ENCODE measurements around the gene PODXL.

The PODXL gene
- total RNA-seq = 1.9 to 4.4 reads per million in 2 donors

DNA sequence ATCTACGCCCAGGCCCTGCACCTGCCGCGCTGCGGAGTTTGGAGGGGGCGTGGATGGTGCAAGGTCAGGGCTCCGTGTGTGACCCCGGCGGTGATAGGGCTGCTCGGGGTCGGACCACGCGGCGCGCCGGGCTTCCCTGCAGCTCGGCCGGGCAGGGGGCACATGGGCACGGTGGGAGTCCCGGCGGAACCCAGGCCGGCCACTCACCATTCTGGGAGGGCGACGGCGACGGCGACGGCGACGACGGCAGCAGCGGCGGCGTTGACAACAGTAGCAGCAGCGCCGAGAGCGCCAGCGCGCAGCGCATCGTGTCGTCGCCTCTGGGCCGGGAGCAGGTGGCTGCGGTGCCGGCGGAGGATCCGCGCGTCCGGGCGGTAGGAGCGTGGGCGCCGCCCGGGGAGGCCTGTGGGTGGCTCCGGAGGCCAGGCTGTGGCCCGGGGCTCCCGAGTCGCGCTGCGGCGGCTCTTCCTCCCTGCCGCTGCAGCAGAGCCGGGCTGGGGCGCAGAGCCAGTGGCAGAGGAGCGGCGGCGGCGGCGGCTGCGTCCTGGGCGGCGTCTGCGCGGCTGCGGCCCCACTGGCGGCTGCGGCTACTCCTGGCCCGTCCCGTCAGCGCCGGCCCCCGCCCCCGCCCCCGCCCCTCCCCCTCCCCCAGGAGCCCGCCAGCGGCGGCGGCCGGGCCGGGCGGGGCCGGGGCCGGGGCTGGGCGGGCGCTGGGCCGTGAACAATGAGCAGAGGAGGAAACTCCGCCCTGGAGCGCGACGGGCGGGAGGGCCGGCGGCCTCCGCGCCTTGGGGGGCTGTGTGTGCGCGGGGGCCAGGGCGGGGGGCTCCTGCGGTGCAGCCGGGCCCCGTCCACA is at the start of gene PODXL:
TSS of gene PODXL (minus strand) at position 576 of the 856 bp plus-strand sequence. CDS start at position 307, 269 bp downstream.
- peak; percentile 42 for DNase-seq

DNA sequence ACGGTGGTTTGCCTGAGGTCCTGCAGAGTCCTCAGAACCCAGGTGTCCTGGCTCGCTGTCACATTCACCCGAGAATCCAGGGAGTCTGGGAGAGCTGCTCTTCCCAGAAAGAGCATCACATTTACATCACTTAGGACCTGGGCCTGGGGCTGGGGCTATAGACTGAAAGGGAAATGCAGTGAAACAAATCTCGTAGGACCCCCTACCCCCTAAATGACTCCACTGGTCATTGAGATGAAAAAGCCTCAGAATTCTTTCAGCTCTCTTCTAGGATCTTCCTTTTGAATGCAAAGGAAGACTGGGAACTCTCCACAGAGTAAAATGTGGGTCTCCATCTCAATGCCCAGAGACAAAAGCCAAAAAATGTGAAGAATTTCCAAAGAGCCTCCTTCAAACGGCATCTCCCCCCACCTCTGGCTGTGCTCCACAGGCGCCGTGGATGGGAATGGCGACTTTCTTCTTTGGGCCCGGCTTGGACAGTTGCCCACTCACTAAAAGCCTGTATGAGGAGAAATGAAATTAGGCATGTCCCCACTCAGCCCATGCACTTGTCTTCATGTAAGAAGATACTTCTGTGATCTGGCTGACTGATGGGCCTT is 49.0 kb upstream of the PODXL start:
- DNase-seq = no peak

DNA sequence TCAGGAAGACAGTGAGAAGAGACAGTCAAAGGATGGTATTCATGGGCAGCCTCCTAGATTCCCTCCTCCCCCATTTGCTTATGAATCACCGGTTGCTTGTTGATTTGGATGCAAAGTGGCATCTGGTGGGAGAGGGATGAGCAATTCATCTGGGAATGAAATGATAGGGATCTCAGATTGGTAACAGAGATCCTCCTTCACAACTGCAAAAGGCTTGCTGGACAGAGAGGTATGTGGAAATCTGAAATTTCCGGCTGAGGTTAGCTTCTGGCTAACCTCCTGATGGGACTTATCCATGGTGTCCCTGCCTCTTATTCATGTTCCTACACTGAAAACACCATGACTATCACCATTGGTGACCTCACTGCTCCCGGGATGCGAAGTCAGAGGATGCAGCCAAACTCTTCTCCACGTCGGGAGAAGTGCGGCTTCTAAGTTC is 48.4 kb upstream of the PODXL start:
- DNase-seq = no peak

DNA sequence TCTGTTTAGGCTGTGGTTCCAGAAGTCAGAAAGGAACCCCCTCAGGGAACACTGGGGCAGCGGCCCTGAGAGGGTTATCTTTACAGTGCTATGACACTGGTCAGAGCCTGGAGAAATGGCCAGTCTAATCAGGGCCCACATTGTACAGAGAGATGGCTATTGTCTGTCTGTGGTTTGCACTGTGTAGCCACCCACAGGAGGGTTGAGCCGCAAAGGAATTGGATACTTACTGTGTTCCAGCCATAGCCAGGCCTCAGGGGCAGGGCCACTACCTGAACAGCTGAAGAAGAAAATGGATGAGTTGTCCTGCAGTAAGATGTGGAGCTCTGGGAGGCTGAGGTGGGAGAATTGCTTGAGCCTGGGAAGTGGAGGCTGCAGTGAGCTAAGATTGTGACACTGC is 47.5 kb upstream of the PODXL start:
- no peak for DNase-seq

DNA sequence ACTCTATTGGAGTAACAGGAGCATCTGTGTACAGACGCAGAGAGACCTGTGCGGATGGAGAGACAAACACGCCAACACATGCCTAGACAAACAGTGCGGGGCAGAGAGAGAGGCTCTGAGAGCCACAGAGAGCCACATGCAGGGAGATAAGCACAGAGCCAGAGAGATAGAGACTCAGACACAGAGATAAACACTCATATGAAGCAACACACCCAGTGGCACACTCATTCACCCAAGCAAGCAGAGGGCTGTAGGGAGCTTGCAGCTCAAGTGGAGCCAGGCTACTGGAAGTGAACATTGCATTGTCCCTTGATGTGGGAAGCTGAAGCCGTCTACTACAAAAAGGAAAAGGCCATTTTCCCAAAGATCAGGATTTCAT is 46.6 kb upstream of the PODXL start:
- no peak for DNase-seq

DNA sequence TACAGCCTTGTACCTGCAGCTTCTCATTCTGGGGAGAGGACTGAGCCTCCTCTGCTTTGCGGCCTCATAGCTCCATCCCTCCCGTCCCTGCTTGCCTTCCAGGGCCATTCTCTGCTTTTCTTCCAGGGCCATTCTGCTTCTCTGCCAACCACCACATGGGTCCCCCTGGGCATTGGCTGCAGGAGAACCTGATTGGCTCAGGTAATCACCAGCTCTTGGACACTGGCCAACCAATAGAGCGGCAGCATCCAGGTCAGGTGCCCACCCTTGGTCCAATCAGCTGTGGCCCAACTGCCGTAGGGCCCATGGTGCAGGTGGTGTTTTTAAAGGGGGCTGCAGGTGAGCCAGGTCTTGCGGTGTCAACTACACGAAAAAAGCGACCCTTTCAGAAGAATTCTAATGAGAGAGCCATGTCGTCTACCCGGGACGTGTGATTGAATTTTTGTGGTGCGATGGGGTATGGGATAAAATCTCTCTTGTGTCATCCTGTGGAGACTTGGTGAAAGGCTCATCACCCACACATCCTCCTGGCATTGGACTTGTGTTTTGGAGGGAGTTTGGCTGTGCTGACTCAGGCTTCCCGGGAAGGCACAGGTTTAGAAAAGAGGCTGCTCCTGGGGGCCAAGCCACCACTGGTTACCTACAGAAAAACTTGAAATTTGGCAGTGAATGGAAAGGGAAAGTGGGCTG is 46.0 kb upstream of the PODXL start:
- no peak for DNase-seq

DNA sequence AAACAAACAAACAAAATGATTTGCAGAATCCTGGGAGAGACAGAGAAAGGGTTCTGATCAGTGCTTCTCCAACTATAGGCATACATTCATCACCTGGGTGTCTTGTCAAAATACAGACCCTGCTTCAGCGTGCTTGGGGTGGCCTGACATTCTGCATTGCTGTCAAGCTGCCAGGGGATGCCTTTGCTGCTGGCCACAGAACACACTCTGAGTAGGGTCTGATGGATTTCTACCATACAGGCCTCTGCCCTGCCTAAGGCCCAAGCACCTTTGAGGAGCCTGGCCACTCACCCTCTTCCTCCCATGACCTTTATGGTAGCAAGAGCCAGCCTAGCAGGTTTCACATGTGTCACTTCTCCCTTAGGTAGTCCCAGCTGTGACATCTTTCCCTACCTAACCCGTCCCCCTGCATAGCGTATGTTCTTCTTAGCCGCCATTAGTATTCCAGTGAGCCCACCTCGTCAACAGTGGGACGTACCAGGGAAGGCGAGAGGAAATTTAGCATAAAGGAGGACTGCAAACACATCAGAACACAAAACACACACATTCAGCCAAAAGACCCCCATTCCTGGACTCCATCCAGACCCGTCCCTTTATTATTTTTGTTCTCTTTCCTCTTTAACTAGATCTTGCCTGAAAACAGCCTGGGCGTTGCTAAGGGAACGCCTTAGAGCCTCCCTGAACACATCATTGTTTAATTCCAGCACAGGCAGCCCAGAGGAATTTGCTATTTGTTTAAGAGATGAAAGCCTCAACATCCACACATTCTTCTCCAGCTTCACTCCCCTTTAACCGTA is 43.9 kb upstream of the PODXL start:
- no peak for DNase-seq

DNA sequence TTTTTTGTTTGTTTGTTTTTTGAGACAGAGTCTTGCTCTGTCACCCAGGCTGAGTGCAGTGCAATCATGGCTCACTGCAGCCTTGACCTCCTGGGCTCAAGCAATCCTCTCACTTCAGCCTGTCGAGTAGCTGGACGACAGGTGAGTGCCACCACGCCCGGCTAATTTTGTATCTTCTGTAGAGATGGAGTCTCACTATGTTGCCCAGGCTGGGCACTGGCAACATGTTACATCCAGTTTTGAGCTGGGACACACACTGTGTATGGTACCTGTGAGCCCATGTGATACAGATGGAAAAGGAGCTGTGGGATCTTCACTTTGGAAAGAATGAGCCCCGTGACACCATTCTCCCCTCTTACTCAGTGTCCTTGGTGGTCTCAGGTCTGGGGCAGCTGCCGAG is 40.4 kb upstream of the PODXL start:
- no peak for DNase-seq

DNA sequence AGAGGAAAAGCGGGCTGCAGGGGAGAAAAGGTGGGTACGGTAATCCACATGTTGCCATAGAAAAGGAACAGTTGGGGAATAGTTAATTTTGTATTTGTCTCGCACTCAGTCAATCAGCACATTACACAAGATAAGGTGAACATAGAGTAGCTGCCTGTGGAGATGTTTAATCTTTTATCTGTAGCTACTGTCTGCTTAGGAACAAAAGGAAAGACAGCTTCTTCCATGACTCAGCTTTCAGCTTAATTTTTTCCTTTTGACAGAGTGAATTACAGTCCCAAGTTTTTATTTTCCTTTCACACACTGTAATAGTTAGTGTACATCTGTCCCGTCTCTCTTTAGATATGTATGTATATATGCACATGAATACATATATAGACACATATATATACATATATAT is 39.3 kb upstream of the PODXL start:
- no peak for DNase-seq

DNA sequence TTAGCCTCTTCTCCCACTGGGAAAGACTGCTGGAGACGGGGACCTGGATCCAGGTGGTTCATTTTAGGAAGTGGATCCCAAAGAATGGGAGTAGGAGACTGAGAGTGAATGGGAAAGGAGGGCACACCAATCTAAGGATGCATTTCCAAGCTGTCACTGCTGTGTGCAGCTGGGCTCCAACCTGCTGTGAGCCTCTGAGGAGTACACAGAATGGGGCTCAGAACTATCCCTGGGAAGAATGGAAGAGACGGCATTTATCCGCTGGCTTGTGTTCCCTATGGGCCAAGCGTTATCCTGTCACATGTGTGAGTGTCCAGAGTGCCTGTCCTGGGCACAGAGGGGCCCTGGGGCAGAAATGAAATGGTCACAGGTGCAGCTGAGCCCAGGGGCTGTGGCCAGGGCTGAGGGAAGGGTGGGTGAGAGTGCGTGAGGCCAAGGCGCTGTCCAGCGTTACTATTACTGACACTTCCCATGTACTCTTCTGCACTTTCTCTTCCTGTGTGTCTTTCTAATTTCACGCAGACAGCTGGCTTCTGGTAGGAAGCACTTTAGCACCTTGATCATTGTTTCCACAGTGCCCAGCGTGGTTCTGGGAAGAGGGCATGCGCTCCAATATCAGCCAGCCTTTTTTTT is 35.4 kb upstream of the PODXL start:
- no peak for DNase-seq

DNA sequence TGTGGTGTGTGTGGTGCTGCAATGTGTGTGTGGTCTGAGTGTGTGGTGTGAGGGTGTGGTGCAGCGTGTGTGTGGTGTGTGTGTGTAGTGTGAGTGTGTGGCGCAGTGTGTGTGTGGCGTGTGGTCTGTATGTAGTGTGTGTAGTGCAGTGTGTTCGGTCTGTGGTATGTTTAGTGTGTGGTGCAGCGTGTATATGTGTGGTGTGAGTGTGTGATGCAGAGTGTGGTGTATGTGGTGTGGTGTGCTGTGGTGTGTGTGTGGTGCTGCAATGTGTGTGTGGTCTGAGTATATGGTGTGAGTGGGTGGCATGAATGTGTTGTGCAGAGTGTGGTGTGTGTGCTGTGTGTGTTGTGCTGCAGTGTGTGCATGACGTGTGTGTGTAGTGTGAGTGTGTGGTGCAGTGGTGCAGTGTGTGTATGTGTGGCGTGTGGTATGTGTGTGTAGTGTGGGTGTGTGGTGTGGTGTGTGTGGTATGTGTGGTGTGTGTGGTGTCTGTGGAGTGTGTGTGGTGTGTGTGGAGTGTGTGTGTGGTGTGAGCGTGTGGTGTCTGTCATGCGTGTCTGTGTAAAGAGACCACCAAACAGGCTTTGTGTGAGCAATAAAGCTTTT is 31.0 kb upstream of the PODXL start:
- no peak for DNase-seq

DNA sequence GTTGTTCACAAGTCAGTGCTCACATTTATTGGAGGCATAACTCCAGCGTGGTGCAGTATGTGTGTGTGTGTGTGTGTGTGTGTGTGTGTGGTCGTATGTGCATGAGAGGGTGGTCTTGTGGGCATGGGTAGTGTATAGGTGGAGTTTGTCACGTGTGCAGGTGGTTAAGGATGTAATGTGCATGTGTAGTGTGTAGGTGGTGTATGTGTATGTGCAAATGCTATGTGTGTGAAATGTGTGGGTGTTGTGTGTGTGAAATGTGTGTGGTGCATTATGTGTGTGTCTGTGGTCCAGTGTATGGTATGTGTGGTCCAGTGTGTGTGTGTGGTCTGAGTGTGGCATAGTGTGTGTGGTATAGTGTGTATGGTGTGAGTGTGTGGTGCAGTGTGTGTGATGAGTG is 30.3 kb upstream of the PODXL start:
- no peak for DNase-seq

DNA sequence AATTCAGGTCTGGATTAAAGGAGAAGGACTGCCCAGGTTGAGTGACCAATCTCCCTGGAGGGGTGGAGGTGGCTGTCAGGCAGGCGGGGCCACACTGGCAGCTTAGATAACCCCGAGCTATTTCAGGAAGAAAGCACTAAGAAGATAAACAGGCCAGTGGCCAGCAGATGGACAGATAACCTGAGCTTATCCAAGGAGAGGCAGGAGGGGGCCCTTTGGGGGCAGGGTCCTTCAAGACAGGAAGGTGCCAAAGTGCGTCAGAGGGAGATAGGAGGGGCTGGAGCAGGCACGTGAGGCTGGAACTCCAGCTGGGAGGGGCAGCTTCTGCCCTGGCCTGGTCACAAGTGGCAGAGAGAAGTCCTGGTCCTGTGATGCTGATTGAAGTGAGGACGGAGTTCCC is 29.8 kb upstream of the PODXL start:
- no peak for DNase-seq

DNA sequence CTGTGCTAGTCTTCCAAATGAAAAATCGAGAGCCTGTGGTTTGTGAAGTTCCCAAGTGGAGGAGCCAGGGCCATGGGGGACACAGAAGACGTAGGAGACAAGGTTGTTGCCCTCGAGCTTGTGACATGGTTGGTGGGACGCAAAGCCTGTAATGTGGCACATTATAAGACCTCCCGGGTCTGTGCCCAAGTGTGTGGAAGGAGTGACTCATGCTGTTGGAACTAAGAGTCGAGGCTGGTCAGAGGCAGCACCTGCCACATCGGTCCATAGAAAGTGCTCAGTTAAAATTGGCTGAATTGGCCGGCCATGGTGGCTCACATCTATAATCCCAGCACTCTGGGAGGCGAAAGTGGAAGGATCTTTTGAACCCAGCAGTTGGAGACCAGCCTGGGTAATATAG is 27.0 kb upstream of the PODXL start:
- no peak for DNase-seq

DNA sequence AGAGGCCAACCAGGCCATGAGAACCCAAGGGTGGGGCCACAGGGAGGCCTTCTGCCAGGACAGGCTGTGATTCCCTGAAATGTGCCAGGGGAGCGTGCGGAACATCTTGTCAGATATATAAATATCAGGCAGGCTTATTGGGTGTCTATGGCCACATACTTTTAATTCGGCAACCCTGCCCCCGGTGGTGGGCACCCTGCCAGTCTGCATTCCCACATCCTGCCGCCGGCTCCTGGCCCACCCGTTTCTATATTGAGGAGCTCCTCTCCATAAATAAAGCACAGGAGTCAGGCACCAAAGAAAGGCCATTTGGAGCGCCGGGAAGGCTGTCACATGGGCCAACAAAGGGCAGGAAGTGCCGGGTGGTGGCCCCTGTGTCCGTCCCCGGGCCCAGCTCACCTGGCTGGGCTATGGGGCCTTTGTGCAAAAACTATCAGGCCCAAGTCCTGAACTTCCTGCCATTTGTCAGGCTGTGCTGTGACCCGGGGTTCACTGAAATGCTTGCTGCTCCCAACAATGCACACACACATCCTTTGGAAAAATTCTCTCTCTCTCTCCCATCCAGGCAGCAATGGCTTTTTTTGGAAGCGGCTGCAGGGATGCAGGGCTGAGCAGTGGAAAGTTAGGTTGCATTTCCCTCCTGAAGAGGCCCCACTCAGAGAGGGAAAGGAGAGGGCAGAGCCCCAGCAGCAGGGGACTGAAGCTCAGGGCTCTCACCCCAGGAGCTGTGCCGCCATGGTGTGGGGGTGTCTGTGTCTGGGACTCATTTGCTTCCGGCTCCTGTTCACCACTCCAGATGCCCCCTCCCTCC is 25.0 kb upstream of the PODXL start:
- DNase-seq = no peak

DNA sequence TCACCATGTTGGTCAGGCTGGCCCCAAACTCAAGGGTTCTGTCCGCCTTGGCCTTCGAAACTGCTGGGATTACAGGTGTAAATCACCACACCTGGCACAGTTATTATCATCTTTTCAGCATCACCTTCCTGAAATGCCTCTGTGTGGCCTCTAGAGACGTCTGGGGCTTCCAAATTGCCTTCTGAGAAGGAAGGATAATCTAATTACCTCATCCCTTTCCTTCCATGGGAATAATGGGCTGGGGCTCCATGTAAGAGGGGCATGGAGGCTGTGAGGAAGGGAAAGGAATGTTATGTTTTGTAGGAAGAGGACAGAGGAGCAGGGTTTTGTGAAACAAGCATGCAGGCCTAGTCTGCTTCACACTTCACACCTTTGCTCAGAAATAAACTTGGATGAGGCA is 22.2 kb upstream of the PODXL start:
- no peak for DNase-seq

DNA sequence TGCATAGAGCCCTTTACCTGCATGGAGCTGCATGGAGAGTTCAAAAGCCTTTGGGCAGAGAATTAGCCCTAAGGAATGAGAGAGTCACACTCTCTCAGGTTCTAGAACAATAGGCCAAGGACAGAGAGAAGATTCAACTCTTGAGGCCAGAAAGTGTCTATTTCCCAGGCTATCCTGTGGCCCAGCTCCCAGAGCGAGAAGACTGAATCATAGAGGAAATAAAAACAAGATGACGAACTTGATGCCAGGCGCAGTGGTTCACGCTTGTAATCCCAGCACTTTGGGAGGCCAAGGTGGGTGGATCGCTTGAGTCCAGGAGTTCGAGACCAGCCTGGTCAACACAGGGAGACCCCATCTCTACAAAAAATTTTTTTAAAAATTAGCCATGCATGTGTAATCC is 18.3 kb upstream of the PODXL start:
- no peak for DNase-seq

DNA sequence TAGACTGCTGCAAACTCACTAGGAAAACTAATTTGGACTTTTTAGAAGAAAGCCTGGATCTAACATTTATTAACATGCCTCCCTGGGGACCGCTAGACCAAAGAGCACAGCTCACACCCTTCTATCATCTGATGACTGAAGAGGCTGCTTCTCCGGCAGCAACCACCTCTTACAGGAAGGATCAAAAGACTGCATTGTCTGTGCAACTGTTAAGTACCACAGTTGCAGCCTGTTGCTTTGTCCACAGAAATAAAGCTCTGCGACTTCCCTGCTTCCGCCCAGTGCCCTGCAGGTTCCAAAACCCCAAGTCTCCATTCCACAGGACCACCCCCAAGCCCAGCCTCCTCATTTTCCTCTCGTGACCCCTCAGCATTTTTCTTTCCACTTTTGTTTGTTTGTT is 14.0 kb upstream of the PODXL start:
- DNase-seq = no peak

DNA sequence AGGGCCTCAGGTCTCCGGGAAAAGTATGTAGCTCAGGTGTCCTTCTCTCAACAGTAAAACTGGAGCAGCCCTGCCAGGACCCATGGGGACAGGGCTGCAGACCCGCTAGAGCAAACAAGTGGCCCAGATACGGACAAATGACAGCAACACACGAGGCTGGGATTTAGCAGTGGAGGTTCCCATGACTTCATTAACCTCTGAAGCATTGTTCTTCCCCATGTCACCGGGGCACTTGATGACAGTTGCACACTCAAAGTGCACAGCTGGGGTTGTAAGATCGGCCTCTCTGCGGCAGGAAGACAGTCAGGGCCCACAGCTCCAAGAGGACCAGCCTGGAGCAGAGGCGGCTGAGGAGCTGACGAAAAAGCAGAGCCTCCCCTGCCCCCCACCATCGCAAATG is 12.5 kb upstream of the PODXL start:
- DNase-seq = no peak

DNA sequence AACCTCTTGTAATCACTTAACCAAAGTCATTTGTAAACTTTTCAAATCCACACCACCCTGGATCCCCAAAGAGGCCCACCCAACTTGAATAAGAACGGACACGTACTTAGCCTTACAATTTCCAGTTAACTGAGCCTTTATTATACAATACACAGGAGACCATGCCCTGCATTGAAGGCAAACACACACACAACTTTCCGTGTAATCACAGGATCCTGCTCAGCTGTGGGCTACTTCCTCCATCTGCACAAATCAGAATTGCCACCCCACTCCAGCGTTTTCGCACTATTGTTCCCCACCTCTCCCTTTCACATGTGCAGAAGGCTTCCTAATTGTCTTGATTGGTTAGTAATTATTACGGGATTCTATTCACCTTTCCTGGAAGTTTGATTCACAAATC is 12.1 kb upstream of the PODXL start:
- no peak for DNase-seq

DNA sequence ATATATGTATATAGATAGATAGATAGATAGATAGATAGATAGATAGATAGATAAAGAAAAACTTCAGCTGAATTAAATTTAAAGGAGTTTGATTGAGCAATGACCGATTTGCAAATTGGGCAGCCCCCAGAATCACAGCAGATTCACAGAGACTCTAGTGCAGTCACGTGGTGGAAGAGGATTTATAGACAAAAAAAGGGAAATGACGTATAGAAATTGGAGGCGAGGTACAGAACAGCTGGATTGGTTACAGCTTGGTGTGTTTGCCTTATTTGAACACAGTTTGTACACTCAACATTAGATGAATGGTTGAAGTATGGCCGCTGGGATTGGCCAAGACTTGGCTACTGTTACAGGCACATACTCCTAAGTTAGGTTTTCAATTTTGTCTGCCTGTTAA is 8.2 kb upstream of the PODXL start:
- no peak for DNase-seq

Data from T-helper 9 cell (primary cell).